GM18499 (cell line): ENCODE data around the gene SIX1.

Experiments used
- ATAC-seq: cut with Tn5 transposase; IDR thresholded peaks from one replicate; pipeline ENCODE4 v1.9.1; 2021; ENCODE audit warnings: moderate number of reproducible peaks; ENCODE audit not compliant: insufficient read depth, unreplicated experiment

SIX1 gene

GRCh38 chr14:60648934-60649874 lies at the start of gene SIX1:
SIX1 (minus strand) TSS chr14:60649477; CDS start chr14:60649189, 288 bp downstream.
- ATAC-seq, result no peak

GRCh38 chr14:60695327-60695726 lies 46.0 kb upstream of the SIX1 start:
- no peak for ATAC-seq

- no peak for ATAC-seq
Observed at GRCh38 chr14:60691383-60692113, 42.3 kb upstream of the SIX1 start.

- ATAC-seq, result no peak
Observed at GRCh38 chr14:60686865-60687264, 37.6 kb upstream of the SIX1 start.

GRCh38 chr14:60684203-60684602 lies 34.9 kb upstream of the SIX1 start:
- no peak for ATAC-seq

- ATAC-seq, result no peak
Observed at GRCh38 chr14:60681271-60681670, 32.0 kb upstream of the SIX1 start.

GRCh38 chr14:60680511-60680910 lies 31.2 kb upstream of the SIX1 start:
- ATAC-seq, result no peak

- ATAC-seq, result no peak
Observed at GRCh38 chr14:60679566-60680258, 30.4 kb upstream of the SIX1 start.

- ATAC-seq, result no peak
Observed at GRCh38 chr14:60677701-60678100, 28.4 kb upstream of the SIX1 start.

GRCh38 chr14:60670989-60671388 lies 21.7 kb upstream of the SIX1 start:
- ATAC-seq, result no peak

GRCh38 chr14:60668431-60669112 lies 19.3 kb upstream of the SIX1 start:
- ATAC-seq, result no peak

GRCh38 chr14:60665177-60665550 lies 15.9 kb upstream of the SIX1 start:
- no peak for ATAC-seq

- no peak for ATAC-seq
Observed at GRCh38 chr14:60662982-60663381, 13.7 kb upstream of the SIX1 start.

- ATAC-seq, result no peak
Observed at GRCh38 chr14:60661721-60662120, 12.4 kb upstream of the SIX1 start.

- no peak for ATAC-seq
Observed at GRCh38 chr14:60658909-60659585, 9.8 kb upstream of the SIX1 start.

- no peak for ATAC-seq
Observed at GRCh38 chr14:60658211-60658690, 9.0 kb upstream of the SIX1 start.

- ATAC-seq, result no peak
Observed at GRCh38 chr14:60657456-60658210, 8.4 kb upstream of the SIX1 start.

GRCh38 chr14:60656686-60657455 lies 7.6 kb upstream of the SIX1 start:
- peak; percentile 53 for ATAC-seq
